Measurements from ENCODE around the gene SSMEM1. TPM values are rescaled to one million over a fixed set of nuclear protein-coding genes. Genes with fewer than 3 reads are reported as not detected.

Gene SSMEM1
- polyA plus RNA-seq, 1 donor: not detected

Other genes with a start within 250 kb of the SSMEM1 start
- 15.0 TPM for gene ZC3HC1, start 156.5 kb upstream of the SSMEM1 start, polyA plus RNA-seq
- 30.2 TPM for gene KLHDC10, start 137.3 kb upstream of the SSMEM1 start, polyA plus RNA-seq
- gene TMEM209, start 2.5 kb upstream of the SSMEM1 start, polyA plus RNA-seq: 18.0 TPM
- gene CPA2, start 59.0 kb downstream of the SSMEM1 start, polyA plus RNA-seq: 28.4 TPM
- 7.9 TPM for gene CPA4, start 85.3 kb downstream of the SSMEM1 start, polyA plus RNA-seq
- 0.15 TPM for gene CPA5, start 137.0 kb downstream of the SSMEM1 start, polyA plus RNA-seq
- gene CPA1, start 172.6 kb downstream of the SSMEM1 start, polyA plus RNA-seq: 2.1 TPM
- gene CEP41, start 233.2 kb downstream of the SSMEM1 start, polyA plus RNA-seq: 12.8 TPM

All from large intestine (tissue), 1 donor.